Measurements from ENCODE around the gene SULT1A1.
"Not testable (repeated sequence)": the region's sequence is repeated elsewhere in the genome, so short reads cannot be mapped to it uniquely, and the experiment has no call there.

Gene SULT1A1

GRCh38 chr16:28608496-28608808 lies 1.4 kb downstream of the SULT1A1 start:
- DNase-seq = not testable (repeated sequence)

GRCh38 chr16:28607681-28608495 lies 2.0 kb downstream of the SULT1A1 start:
- not testable (repeated sequence) for DNase-seq

GRCh38 chr16:28607116-28607623 lies 2.7 kb downstream of the SULT1A1 start:
- DNase-seq = no peak

GRCh38 chr16:28606291-28607115 lies 3.3 kb downstream of the SULT1A1 start:
- DNase-seq = no peak

GRCh38 chr16:28604186-28604565 lies 5.7 kb downstream of the SULT1A1 start:
- no peak for DNase-seq

- no peak for DNase-seq
Observed at GRCh38 chr16:28603381-28604185, 6.3 kb downstream of the SULT1A1 start.

GRCh38 chr16:28602529-28602928 lies 7.3 kb downstream of the SULT1A1 start:
- no peak for DNase-seq

- DNase-seq = not testable (repeated sequence)
Observed at GRCh38 chr16:28602062-28602461, 7.8 kb downstream of the SULT1A1 start.

- DNase-seq = not testable (repeated sequence)
Observed at GRCh38 chr16:28601589-28601988, 8.3 kb downstream of the SULT1A1 start.

GRCh38 chr16:28600965-28601364 lies 8.9 kb downstream of the SULT1A1 start:
- DNase-seq = not testable (repeated sequence)

GRCh38 chr16:28599377-28600285 lies 10.2 kb downstream of the SULT1A1 start:
- not testable (repeated sequence) for DNase-seq

GRCh38 chr16:28597692-28598261 lies 12.1 kb downstream of the SULT1A1 start:
- DNase-seq = no peak

- no peak for DNase-seq
Observed at GRCh38 chr16:28596840-28597691, 12.8 kb downstream of the SULT1A1 start, which contains the start of gene SULT1A2. Gene SULT1A2 (minus strand): TSS chr16:28597050. CDS start chr16:28595930, 1,120 bp downstream.

- no peak for DNase-seq
Observed at GRCh38 chr16:28596115-28596630, 13.7 kb downstream of the SULT1A1 start.

- DNase-seq = not testable (repeated sequence)
Observed at GRCh38 chr16:28595451-28595850, 14.4 kb downstream of the SULT1A1 start.

GRCh38 chr16:28592979-28593553 lies 16.8 kb downstream of the SULT1A1 start:
- DNase-seq = no peak

GRCh38 chr16:28592511-28592910 lies 17.3 kb downstream of the SULT1A1 start:
- no peak for DNase-seq

- no peak for DNase-seq
Observed at GRCh38 chr16:28591355-28591754, 18.5 kb downstream of the SULT1A1 start.

Measured in NK-92 treated with Interleukin-12 subunit alpha and Interleukin-12 subunit beta, amount 100 ng/mL, for 24 hours (cell line).